Renal pelvis (tissue), 4 donors: ENCODE data around the gene CHD9NB. TPM values are rescaled to one million over a fixed set of nuclear protein-coding genes. Genes with fewer than 3 reads are reported as not detected.

ENCODE experiments used
- DNase-seq: peaks from one replicate; pipeline ENCODE4 v3.0.0-alpha.2; 2013
- polyA plus RNA-seq, 3 donors: library from polyadenylated mRNA; unstranded; fragments of 120-200 nt; gene quantifications; one replicate each; pipeline ENCODE4 v1.2.1, GENCODE V29; 2013; ENCODE audit not compliant: insufficient read length in 3 of 3

The CHD9NB gene
- polyA plus RNA-seq, 3 donors = 7.9 to 13.6 (median 10.6) TPM

GRCh38 chr16:53035176-53035942 is 17.3 kb downstream of the CHD9NB start:
- DNase-seq = no peak

- DNase-seq = no peak
Observed at GRCh38 chr16:53034306-53034705, 18.4 kb downstream of the CHD9NB start.

- no peak for DNase-seq
Observed at GRCh38 chr16:53031323-53031942, 21.3 kb downstream of the CHD9NB start.

GRCh38 chr16:53029971-53030370 is 22.7 kb downstream of the CHD9NB start:
- DNase-seq = no peak

- no peak for DNase-seq
Observed at GRCh38 chr16:53024045-53024444, 28.7 kb downstream of the CHD9NB start.

- no peak for DNase-seq
Observed at GRCh38 chr16:53022374-53022773, 30.3 kb downstream of the CHD9NB start.

GRCh38 chr16:53018834-53019416 is 33.8 kb downstream of the CHD9NB start:
- DNase-seq = no peak

- no peak for DNase-seq
Observed at GRCh38 chr16:53014287-53014686, 38.4 kb downstream of the CHD9NB start.

GRCh38 chr16:53007095-53007494 is 45.6 kb downstream of the CHD9NB start:
- no peak for DNase-seq

GRCh38 chr16:52997922-52998321 is 54.8 kb downstream of the CHD9NB start:
- no peak for DNase-seq

GRCh38 chr16:52994942-52995341 is 57.8 kb downstream of the CHD9NB start:
- no peak for DNase-seq

GRCh38 chr16:52993179-52993578 is 59.5 kb downstream of the CHD9NB start:
- no peak for DNase-seq

GRCh38 chr16:52991572-52991971 is 61.1 kb downstream of the CHD9NB start:
- no peak for DNase-seq

Other genes with a start within 250 kb of the CHD9NB start
- gene CHD9, start 2.1 kb upstream of the CHD9NB start, polyA plus RNA-seq = 10 to 100 TPM; 49.0 to 64.4 (median 62.8) TPM